Skin of body (tissue), 2 donors: ENCODE results near the gene TBL1XR1. TPM values are rescaled to one million over a fixed set of nuclear protein-coding genes. Genes with fewer than 3 reads are reported as not detected.
"Not testable (repeated sequence)": the region's sequence is repeated elsewhere in the genome, so short reads cannot be mapped to it uniquely, and the experiment has no call there.

Experiments used
- DNase-seq: peaks from one replicate; lab custom pipeline; 2025; lab: John Stamatoyannopoulos, UW
- total RNA-seq: library from RNA; depleted of rRNA; stranded (reverse); fragments of >200 nt; gene quantifications from one replicate; pipeline ENCODE4 v1.2.3, GENCODE V29; 2014

The TBL1XR1 gene
- total RNA-seq, 1 donor from 2014 or later: 138 TPM

DNA sequence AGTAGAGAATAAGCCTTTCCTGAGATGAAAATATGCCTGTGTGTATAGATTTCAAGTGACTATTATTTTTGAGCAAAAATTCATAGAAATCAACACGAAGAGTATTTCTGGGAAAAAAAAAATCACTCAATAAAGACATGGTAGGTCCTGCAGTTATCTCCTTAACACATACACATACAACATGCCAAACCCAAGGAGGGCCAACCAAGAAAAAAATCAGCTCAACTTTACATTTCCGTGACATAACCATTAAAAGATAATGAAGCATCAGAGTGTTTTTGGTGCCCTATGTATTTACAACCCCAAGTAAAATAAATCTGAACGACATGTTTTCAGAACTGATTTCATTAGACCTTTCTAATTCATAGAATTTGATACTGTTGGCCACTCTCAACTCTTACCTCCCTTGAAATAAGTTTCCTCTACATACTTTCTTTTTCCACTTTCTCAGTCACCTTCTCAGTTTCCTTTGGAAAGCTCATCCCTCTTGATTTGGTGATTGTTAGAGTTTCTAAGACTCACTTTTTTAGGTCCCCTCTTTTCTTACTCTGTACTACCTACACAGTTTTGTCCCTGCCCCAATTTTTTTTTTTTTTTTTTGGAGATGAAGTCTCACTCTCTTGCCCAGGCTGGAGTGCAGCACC is 162.3 kb downstream of the TBL1XR1 start:
- DNase-seq: no peak

GRCh38 chr3:177026505-177027277 is 170.6 kb downstream of the TBL1XR1 start:
- no peak for DNase-seq

DNA sequence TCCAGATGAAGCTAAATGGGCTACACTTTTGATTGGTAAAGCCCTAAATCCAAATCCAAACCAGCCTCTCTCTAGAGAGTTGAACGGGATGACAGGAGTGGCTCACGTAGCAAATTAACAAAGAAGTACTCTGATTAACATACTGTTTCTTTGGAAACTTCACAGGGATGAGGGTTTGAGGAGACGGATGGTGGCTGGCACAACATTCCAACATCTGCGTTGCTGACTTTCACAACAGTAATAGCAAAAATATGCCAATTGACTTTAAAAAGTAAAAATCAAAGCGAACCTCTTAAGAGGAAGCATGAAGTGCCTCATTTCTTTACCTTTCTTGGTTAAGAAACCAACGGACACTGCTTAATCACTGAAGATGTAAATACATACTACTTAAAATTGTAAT is 181.4 kb downstream of the TBL1XR1 start:
- DNase-seq: no peak

DNA sequence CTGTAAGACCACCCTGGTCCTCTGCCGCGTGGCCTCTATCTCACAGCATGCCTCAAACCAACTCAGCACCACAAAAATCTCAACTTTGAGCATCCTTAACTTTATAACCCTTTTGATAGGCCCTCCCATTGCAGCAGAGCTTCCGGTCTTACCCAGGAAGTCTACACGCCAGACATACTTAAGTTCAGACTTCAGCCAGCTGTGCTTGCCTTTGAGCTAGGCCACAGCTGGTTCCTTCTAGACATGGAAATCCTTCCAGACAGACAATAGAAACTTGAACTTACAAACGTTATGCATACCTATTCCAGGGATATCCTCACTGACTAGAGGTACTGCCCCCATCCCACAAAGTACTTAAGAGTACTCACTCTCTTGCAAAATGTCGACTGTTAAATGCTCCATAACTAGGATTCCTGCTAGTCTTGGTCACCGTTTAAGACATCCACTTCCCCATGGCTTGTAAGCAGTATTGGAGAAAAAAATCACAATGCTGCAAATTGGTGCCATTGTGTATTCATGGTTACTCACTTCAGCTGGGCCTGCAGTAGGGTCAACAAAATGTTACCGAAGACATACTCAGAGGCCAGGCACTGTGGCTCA is 183.5 kb downstream of the TBL1XR1 start:
- no peak for DNase-seq

GRCh38 chr3:177005718-177006405 is 191.4 kb downstream of the TBL1XR1 start:
- DNase-seq: no peak

DNA sequence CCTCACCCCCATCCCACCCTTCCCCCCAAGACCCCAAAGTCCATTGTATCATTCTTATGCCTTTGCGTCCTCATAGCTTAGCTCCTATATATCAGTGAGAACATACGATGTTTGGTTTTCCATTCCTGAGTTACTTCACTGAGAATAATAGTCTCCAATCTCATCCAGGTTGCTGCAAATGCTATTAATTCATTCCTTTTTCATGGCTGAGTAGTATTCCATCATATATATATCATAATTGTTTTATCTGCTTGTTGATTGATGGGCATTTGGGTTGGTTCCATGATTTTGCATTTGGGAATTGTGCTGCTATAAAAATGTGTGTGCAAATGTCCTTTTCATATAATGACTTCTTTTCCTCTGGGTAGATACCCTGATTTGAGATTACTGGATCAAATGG is 197.1 kb downstream of the TBL1XR1 start:
- DNase-seq: not testable (repeated sequence)

- DNase-seq: no peak
Observed at GRCh38 chr3:176995946-176996345, 201.3 kb downstream of the TBL1XR1 start.

DNA sequence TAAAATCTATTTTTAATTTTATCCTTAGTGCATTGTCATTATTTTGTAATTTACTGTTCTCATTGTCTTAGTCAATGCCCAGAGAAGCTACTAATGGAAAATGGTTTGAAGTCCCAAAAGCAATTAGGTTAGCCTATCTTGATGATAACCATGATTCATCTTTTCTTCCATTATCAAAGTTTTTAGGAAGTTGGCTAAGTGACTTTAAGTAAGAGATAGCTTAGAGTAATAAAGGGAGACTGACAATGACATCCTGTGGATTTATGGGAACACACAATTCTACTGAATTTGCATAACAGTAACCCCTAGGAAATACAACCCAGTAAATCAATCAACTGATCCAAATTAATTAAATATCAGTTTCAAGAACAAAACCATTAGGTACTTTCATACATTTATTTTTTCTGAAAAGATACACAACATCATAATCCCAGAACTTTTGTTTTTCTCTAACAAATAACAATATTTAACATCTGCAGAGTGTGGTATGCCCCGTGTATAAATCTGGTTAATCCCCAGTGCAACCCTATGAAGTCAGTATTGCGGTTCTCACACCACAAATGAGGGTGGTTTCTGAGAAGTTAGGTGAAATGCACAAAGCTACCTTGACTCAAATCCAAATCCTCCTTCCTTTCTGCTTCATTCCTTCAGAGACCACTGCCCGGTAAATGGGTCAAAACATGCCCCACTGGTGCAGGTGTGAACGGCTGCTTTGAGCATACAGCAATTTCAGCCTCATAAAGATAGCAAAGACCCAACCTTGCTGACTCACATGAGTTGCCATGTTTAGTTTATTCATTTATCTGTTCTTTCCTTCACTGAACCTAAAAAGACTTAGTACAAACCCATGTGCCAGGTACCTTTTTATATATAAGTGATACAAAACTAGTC is 202.1 kb downstream of the TBL1XR1 start:
- DNase-seq: no peak

- DNase-seq: no peak
Observed at GRCh38 chr3:176994393-176994792, 202.9 kb downstream of the TBL1XR1 start.

- DNase-seq: no peak
Observed at GRCh38 chr3:176992978-176993377, 204.3 kb downstream of the TBL1XR1 start.

GRCh38 chr3:176992565-176992964 is 204.7 kb downstream of the TBL1XR1 start:
- DNase-seq: no peak

GRCh38 chr3:176988795-176989194 is 208.5 kb downstream of the TBL1XR1 start:
- no peak for DNase-seq

DNA sequence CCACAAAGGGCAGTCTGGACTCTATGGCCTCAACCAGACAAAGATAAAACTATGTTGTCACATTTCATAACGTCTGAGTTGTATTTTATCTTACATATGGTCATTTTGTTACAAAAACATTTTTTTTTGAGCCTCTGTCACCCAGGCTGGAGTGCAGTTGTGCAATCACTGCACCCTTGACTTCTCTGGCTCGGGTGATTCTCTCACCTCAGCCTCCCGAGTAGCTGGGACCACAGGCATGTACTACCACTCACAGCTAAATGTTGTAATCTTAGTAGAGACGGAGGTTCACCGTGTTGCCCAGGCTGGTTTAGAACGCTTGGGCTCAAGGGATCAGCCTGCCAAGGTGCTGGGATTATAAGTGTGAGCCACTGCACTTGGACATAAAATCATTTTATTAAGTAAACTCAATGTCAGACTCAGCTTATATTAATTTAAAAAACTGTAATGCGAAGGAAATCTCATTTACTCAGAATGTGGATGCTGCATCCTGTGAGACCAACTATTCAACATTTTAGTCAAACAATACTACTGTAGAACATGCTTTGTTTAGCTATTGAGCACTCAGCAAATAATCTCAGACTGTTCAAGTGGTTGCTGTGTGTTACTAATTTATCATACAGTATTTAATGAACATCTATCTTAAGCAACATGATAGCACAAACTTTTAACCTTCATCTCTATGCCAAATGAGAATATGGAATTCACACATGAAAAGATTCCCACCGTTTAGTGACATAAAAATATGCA is 209.2 kb downstream of the TBL1XR1 start:
- no peak for DNase-seq

- DNase-seq: no peak
Observed at GRCh38 chr3:176978441-176978840, 218.8 kb downstream of the TBL1XR1 start.

GRCh38 chr3:176977331-176977730 is 220.0 kb downstream of the TBL1XR1 start:
- no peak for DNase-seq

DNA sequence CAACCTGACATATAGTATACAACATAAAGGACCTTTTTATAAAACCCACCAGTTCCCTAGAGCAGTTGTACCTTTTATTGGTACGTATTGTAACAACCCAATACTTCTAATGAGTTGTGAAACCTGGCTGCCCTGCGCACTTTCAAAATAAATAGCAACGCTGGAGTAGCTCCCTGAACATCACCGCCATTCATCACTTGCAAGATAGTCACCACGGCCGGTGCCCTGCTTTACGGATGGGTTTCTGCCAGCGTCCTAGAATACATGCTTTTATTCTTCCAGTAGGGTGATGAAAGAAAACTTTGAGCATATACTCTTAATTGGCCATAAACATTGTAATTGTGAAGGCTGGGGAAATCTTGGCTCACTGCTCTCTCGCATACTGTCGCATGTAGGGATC is 220.7 kb downstream of the TBL1XR1 start:
- no peak for DNase-seq

DNA sequence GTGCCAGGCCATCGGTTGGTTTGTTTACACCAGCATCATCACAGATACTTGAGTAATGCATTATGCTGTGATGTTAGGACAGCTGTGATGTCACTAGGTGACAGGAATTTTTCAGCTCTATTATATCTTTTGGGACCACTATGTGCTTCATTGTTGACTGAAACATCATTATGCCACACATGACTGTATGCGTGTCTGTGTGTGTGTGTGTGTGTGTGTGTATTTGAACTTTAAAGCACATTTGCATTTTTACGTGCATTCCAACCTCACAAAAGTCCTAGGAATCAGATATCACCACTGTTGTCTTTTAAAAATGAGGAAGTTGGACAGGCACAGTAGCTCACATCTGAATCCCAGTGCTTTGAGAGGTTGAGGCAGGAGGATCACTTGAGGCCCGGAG is 223.0 kb downstream of the TBL1XR1 start:
- no peak for DNase-seq

- no peak for DNase-seq
Observed at GRCh38 chr3:176971613-176972174, 225.6 kb downstream of the TBL1XR1 start.

DNA sequence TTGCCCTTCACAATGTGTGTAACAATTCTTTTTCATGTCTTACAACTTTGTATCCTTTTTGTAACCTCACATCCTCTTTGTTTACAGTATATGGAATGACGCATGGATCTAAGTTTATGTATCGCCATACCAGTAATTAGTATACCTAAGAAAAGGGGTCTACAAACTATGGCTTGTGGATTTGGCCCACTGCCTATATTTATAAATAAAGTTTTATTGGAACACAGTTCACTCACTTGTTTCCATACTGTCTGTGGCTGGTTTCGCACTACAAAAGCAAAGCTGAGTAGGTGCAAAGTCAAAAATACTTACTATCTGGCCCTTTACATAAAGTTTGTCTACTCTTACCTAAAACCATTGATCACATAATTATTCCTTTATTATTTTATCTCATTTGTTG is 226.5 kb downstream of the TBL1XR1 start:
- no peak for DNase-seq

- no peak for DNase-seq
Observed at GRCh38 chr3:176969506-176969905, 227.8 kb downstream of the TBL1XR1 start.
